ENCODE measurements around the gene DLG2. TPM values are rescaled to one million over a fixed set of nuclear protein-coding genes. Genes with fewer than 3 reads are reported as not detected.

The DLG2 gene
- polyA plus RNA-seq, 3 donors, result 0.24 to 0.39 TPM; not detected in 1

DNA sequence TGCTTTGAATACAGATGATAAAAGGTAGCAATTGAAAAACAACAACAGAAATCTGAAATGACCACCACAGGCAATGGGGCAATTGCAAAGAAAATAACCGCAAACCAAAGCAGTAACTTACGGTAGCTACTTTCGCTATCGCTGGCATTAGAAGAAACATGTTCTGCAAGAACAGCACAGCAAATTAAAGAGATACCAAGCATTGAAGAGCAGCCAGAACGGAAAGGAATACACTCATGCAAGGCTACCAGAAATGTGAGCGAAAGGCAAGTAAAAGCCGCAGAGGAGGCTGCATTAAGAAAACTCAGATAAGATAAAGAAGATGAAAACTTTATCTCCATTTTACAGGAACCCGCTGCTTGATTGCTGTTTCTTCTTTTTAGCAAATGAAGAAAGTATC lies 2146.9 kb downstream of the DLG2 start:
- H2AFZ ChIP-seq (ENCODE audit: insufficient read depth, low read depth, low read length, poor library complexity, severe bottlenecking), result no peak overlapping the region
- peaks cover 0 to 3% (median 0%) of the 10 kb centered on the region in 3 donors for H3K27me3 Mint-ChIP-seq (ENCODE audit: low read depth in 3 of 3)
- H3K9me3 Mint-ChIP-seq, result peaks cover 0 to 4% (median 0%) of the 10 kb centered on the region in 7 donors
- 97% methylated on average over 5 of the region's 8 CpGs for WGBS (ENCODE audit: insufficient coverage)
- H3K36me3 ChIP-seq (replicated peaks in 1 of 2; ENCODE audit: control insufficient read depth in 1 of 2, insufficient read depth in 2 of 2, low read length in 2 of 2), result no peaks in the 10 kb centered on the region
- H3K27ac ChIP-seq (ENCODE audit: low read depth in 1 of 2, low read length in 2 of 2), result no peak overlapping the region
- TF ChIP-seq, protein P1, sequence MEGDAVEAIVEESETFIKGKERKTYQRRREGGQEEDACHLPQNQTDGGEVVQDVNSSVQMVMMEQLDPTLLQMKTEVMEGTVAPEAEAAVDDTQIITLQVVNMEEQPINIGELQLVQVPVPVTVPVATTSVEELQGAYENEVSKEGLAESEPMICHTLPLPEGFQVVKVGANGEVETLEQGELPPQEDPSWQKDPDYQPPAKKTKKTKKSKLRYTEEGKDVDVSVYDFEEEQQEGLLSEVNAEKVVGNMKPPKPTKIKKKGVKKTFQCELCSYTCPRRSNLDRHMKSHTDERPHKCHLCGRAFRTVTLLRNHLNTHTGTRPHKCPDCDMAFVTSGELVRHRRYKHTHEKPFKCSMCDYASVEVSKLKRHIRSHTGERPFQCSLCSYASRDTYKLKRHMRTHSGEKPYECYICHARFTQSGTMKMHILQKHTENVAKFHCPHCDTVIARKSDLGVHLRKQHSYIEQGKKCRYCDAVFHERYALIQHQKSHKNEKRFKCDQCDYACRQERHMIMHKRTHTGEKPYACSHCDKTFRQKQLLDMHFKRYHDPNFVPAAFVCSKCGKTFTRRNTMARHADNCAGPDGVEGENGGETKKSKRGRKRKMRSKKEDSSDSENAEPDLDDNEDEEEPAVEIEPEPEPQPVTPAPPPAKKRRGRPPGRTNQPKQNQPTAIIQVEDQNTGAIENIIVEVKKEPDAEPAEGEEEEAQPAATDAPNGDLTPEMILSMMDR (IDR thresholded peaks at IDR 0.05), result no peak
- no peaks in the 10 kb centered on the region for H3K36me3 Mint-ChIP-seq
- intact Hi-C loops (cut with micrococcal nuclease), result no loop called here
- H3K9me3 ChIP-seq (replicated peaks in 1 of 2; ENCODE audit: control insufficient read depth in 1 of 2, insufficient read depth in 1 of 2, low read length in 2 of 2), result no peaks in the 10 kb centered on the region
- no peaks in the 10 kb centered on the region for H3K4me1 ChIP-seq (ENCODE audit: control insufficient read depth in 1 of 2, insufficient read depth in 2 of 2, low read length in 2 of 2)
- H3K4me3 ChIP-seq (replicated peaks in 1 of 3; ENCODE audit: low read depth in 2 of 3, low read length in 3 of 3), result no peak overlapping the region
- H3K27me3 ChIP-seq (ENCODE audit: control insufficient read depth in 2 of 2, insufficient read depth in 2 of 2, low read length in 2 of 2), result no peaks in the 10 kb centered on the region
- H3K79me2 ChIP-seq (ENCODE audit: insufficient read depth, low read length), result no peaks in the 10 kb centered on the region
- no peaks in the 10 kb centered on the region for H3K4me1 Mint-ChIP-seq
- no peak for DNase-seq
- no peaks in the 10 kb centered on the region for H4K20me1 ChIP-seq (ENCODE audit: insufficient read depth, low read length)
- H3K27ac Mint-ChIP-seq, result no peak overlapping the region
- no peak overlapping the region for H3K9ac ChIP-seq (ENCODE audit: insufficient read depth, low read length, poor library complexity, severe bottlenecking)
- no peak overlapping the region for H3K4me2 ChIP-seq (replicated peaks; ENCODE audit: extremely low read depth, low read length, poor library complexity, severe bottlenecking)
- no peak overlapping the region for H3K4me3 Mint-ChIP-seq

DNA sequence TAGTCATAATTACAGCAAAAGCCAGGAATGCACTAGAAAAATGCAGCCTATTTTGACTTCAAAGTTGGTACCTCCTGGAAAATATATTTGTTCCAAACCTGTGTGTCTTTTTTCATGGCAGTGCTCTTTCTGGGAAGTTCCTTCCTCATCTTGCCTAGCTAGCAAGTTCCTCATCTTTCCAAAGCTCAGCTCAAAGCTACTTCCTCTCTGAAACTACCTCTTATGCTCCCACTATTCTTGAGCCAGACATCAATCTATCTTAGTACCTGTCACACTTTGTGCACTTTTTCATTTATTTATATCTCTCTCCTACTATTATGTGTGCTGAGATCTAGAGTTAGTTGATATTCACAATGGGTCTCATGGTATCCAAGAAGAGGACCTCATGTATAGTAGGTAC lies 2149.4 kb downstream of the DLG2 start:
- peaks cover 0 to 2% (median 0%) of the 10 kb centered on the region in 3 donors for H3K27me3 Mint-ChIP-seq (ENCODE audit: low read depth in 3 of 3)
- intact Hi-C loops (cut with micrococcal nuclease), result no loop called here
- Histone ChIP-seq H3K4me2 (replicated peaks; ENCODE audit: extremely low read depth, low read length, poor library complexity, severe bottlenecking) (no peak overlapping the region), H3K4me3 (replicated peaks in 1 of 3; ENCODE audit: low read depth in 2 of 3, low read length in 3 of 3) (no peak overlapping the region), H2AFZ (ENCODE audit: insufficient read depth, low read depth, low read length, poor library complexity, severe bottlenecking) (no peak overlapping the region), H3K27ac (ENCODE audit: low read depth in 1 of 2, low read length in 2 of 2) (no peak overlapping the region), H3K9me3 (replicated peaks in 1 of 2; ENCODE audit: control insufficient read depth in 1 of 2, insufficient read depth in 1 of 2, low read length in 2 of 2) (no peaks in the 10 kb centered on the region), H3K4me1 (ENCODE audit: control insufficient read depth in 1 of 2, insufficient read depth in 2 of 2, low read length in 2 of 2) (no peaks in the 10 kb centered on the region), H3K9ac (ENCODE audit: insufficient read depth, low read length, poor library complexity, severe bottlenecking) (no peak overlapping the region), H3K27me3 (ENCODE audit: control insufficient read depth in 2 of 2, insufficient read depth in 2 of 2, low read length in 2 of 2) (no peaks in the 10 kb centered on the region), H3K36me3 (replicated peaks in 1 of 2; ENCODE audit: control insufficient read depth in 1 of 2, insufficient read depth in 2 of 2, low read length in 2 of 2) (no peaks in the 10 kb centered on the region), H3K79me2 (ENCODE audit: insufficient read depth, low read length) (no peaks in the 10 kb centered on the region), H4K20me1 (ENCODE audit: insufficient read depth, low read length) (no peaks in the 10 kb centered on the region)
- H3K9me3 Mint-ChIP-seq, result peaks cover 0 to 3% (median 0%) of the 10 kb centered on the region in 7 donors
- no peak overlapping the region for H3K4me3 Mint-ChIP-seq
- DNase-seq, result no peak
- TF ChIP-seq, protein P1 (IDR thresholded peaks at IDR 0.05), result no peak
- H3K27ac Mint-ChIP-seq, result no peak overlapping the region
- no peaks in the 10 kb centered on the region for H3K4me1 Mint-ChIP-seq
- no peaks in the 10 kb centered on the region for H3K36me3 Mint-ChIP-seq

Data from CD14-positive monocyte (primary cell).